Hematopoietic multipotent progenitor cell treated with erythropoietin and hydrocortisone succinate and interleukin-3 and kit ligand, for 6 days (in vitro differentiated cells): Measurements from ENCODE around the gene SLC38A7.

Experiments
- DNase-seq: peaks from one replicate; pipeline ENCODE4 v3.0.0-alpha.2; 2015

Gene SLC38A7

DNA sequence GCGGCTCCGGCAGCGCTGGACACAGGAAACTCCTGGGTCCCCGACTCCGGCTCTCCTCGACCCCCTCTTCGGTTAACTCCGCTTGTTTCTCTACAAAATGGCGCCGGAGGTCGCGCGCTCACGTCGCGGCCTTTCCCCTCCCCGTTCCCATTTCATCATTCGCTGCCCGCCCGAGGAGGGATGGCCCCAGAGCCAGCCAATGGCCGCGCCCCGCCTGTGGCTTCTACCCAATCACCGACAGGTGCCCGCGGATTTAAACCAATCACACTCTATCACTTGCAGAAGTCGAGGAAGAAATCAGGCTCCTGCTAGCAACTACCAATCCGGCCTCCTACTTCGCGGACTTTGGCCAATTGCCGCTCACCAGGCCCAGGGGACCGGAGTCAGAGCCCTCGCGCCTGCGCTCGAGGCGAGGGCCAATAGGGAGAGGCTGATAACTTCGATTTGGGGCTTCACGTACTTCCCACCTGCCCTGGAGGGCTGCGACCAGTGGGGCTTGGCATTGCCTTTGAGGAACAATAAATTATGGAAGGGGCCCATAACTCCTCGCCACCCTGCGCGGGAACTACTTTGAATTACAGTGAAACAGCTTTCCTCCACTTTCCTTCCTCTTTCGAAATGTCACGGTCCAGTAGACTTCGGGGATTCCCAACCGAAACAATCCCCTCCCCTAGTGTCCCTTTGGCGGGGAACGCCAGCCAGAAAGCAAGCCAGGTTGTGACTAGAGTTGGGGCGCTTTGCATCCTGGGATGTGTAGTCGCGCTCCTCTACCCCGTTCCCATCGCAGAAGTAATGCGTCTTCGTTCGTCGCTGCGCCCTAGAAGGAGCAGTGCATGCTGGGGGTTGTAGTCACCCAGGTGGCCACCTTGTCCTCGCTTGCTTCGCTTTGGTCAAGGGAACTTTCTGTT lies 54.6 kb downstream of the SLC38A7 start, which contains the start of gene CNOT1:
Gene CNOT1, minus strand, starts transcription at position 94 of the 908 bp plus-strand sequence. CDS start 30,489 bp downstream, outside the sequence.
- peak; percentile 99 for DNase-seq

GRCh38 chr16:58628845-58629732 lies 55.5 kb downstream of the SLC38A7 start:
- DNase-seq = peak; percentile 72

DNA sequence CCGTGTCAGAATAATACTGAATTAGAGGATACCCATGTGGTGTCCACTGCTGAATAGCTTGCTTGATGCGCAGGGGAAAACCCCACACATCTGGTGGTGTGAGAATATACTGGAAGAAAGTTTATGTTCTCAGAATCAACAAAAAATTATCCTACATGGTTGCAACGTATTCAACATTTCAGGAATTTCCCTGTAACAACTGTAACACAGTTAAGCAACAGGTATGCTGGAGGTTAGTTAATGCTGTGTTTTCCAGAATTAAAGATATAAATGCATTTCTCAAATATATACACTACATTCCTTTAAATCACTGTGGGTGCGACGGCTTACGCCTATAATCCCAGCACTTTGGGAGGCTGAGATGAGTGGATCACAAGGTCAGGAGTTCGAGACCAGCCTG lies 60.4 kb downstream of the SLC38A7 start:
- no peak for DNase-seq

- DNase-seq = no peak
Measured at GRCh38 chr16:58620396-58620795, 64.2 kb downstream of the SLC38A7 start.

DNA sequence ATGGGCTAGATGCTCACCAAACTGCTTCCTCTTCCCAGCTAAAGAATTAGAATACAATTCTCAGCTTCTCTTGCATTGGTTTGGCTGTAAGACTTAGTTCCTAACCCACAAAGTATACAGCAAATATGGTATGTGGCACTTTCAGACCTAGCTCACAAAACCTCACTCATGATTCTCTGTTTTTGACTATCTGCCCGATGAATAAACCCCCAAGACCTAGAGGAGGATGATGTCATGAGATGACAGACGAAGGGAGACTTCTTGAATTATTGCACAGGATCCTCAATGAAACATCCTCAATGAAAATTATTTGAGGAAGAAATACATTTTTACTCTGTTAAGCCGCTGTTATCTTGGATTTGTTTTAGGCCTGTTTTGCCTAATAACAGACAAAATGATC lies 69.3 kb downstream of the SLC38A7 start:
- DNase-seq = no peak
